T-cell (primary cell): ENCODE data around the gene GREB1. TPM values are rescaled to one million over a fixed set of nuclear protein-coding genes. Genes with fewer than 3 reads are reported as not detected.

Experiments
- ATAC-seq, 4 experiments: fragments of 200-7000 bp in 3 of 4; fragments of 150-1000 bp in 1 of 4; cut with Tn5 transposase; replicated peaks in 1 of 4; 1 replicate in 3 of 4; 2 replicates in 1 of 4; pipeline ENCODE4 v1.10.0; 2021; ENCODE audit warnings: moderate library complexity in 3 of 4, mild to moderate bottlenecking in 2 of 4, moderate number of reproducible peaks in 1 of 4
- CTCF ChIA-PET, 2 donors: fragments of 300-600 bp; sonication (Branson Sonifier 250); formaldehyde crosslinking; loops; one replicate each; lab custom pipeline; 2022; ENCODE audit warnings: antibody characterized with exemption in 2 of 2; lab: Charles Lee
- POLR2A ChIA-PET, 2 donors: fragments of 300-600 bp; sonication (Branson Sonifier 250); formaldehyde crosslinking; loops; one replicate each; lab custom pipeline; 2022; ENCODE audit warnings: antibody characterized with exemption in 2 of 2; lab: Charles Lee
- DNase-seq, 35 experiments: peaks; one replicate each; pipeline versions ENCODE4 v3.0.0 to v3.0.0-alpha.2; 2013 to 2023
- H3K27ac ChIP-seq: one replicate; pipeline ENCODE4 v1.5.1; 2013; ENCODE audit warnings: low read length
- H3K27me3 ChIP-seq, 2 experiments: replicated peaks in 1 of 2; 1 replicate in 1 of 2; 2 replicates in 1 of 2; pipeline versions ENCODE4 v1.6.1 to v1.7.0; 2013; ENCODE audit warnings: low read length in 1 of 2, mixed read lengths in 1 of 2; ENCODE audit not compliant: control insufficient read depth in 2 of 2, insufficient read depth in 2 of 2; ENCODE audit errors: extremely low read depth in 1 of 2
- H3K36me3 ChIP-seq, 2 donors: 1 replicate in 1 of 2; 2 replicates in 1 of 2; pipeline versions ENCODE4 v1.6.1 to v1.7.0; 2013; ENCODE audit warnings: low read length in 1 of 2; ENCODE audit not compliant: control insufficient read depth in 2 of 2, insufficient read depth in 1 of 2; ENCODE audit errors: extremely low read depth in 1 of 2
- H3K4me1 ChIP-seq, 2 experiments: 1 replicate in 1 of 2; 2 replicates in 1 of 2; pipeline versions ENCODE4 v1.6.1 to v1.7.0; 2013; ENCODE audit warnings: low read length in 2 of 2, mixed read lengths in 1 of 2; ENCODE audit not compliant: insufficient read depth in 2 of 2, control insufficient read depth in 1 of 2; ENCODE audit errors: extremely low read depth in 1 of 2
- H3K4me3 ChIP-seq, 2 donors: 1 replicate in 1 of 2; 2 replicates in 1 of 2; pipeline versions ENCODE4 v1.5.1 to v1.7.0; 2013; ENCODE audit warnings: mild to moderate bottlenecking in 2 of 2, low read length in 1 of 2, moderate library complexity in 1 of 2; ENCODE audit not compliant: control insufficient read depth in 1 of 2; ENCODE audit errors: extremely low read depth in 1 of 2
- H3K9me3 ChIP-seq: 2 replicates; pipeline ENCODE4 v1.7.0; 2013
- H3K27ac Mint-ChIP-seq, 2 donors: one replicate each; pipeline ENCODE4 v1.8.0; 2020 to 2021; ENCODE audit warnings: mild to moderate bottlenecking in 2 of 2, mixed read lengths in 2 of 2
- H3K27me3 Mint-ChIP-seq, 2 donors: one replicate each; pipeline ENCODE4 v1.8.0; 2021 to 2022; ENCODE audit warnings: mixed read lengths in 2 of 2
- H3K36me3 Mint-ChIP-seq: one replicate; pipeline ENCODE4 v1.8.0; 2021; ENCODE audit warnings: mixed read lengths
- H3K4me1 Mint-ChIP-seq, 3 donors: one replicate each; pipeline ENCODE4 v1.8.0; 2020 to 2022; ENCODE audit warnings: mixed read lengths in 3 of 3, mild to moderate bottlenecking in 1 of 3
- H3K4me3 Mint-ChIP-seq, 3 donors: one replicate each; pipeline ENCODE4 v1.8.0; 2020 to 2022; ENCODE audit warnings: mild to moderate bottlenecking in 3 of 3, mixed read lengths in 3 of 3, moderate library complexity in 3 of 3
- H3K9me3 Mint-ChIP-seq, 3 donors: one replicate each; pipeline ENCODE4 v1.8.0; 2020 to 2022; ENCODE audit warnings: mixed read lengths in 3 of 3
- WGBS: methylation state at CpG from one replicate; pipeline ENCODE4 v1.1.5; 2013; ENCODE audit warnings: missing lambda C conversion rate; ENCODE audit not compliant: insufficient coverage; 5-methylcytosine and 5-hydroxymethylcytosine counted together
- total RNA-seq, 35 experiments: library from RNA in 6 of 35; stranded (reverse) in 6 of 35; fragments of 120-200 nt in 1 of 35; gene quantifications; one replicate each; pipeline versions ENCODE4 v1.2.1 to v1.2.4 and lab custom pipeline; 2013 to 2026

GREB1 gene
- total RNA-seq, 5 donors from 2014 or later (not counting 1 experiment from before 2014, with no cell fraction given): 0.23 to 1.2 (median 0.63) TPM

DNA sequence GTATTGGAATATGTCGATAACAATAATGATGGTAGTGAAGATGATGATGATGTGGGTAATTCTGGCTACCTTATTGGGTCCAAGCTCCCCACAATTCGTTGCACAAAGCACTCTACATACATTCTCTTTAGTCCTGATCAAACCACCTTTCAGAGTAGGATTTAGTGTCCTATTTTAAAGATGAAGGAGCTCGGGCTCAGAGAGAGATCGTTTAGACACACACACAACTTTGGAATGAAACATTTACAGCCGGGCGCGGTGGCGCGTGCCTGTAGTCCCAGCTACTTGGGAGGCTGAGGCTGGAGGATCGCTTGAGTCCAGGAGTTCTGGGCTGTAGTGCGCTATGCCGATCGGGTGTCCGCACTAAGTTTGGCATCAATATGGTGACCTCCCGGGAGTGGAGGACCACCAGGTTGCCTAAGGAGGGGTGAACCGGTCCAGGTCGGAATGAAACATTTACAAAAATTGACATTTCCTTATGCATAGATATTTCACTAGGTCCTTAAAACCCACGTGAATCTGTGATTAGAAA lies 50.7 kb downstream of the GREB1 start:
- POLR2A ChIA-PET: no interaction called here
- Mint-ChIP-seq H3K27ac (no peak overlapping the region), H3K27me3 (peaks cover 4 to 12% of the 10 kb centered on the region in 2 donors), H3K4me1 (peaks cover 0 to 5% (median 3%) of the 10 kb centered on the region in 3 donors), H3K4me3 (no peak overlapping the region), H3K9me3 (no peaks in the 10 kb centered on the region), H3K36me3 (no peaks in the 10 kb centered on the region)
- H3K4me3 ChIP-seq: no peak overlapping the region
- CTCF ChIA-PET: interaction anchor here in 1 of 2 donors (1.3 to 2.2 kb wide), 3 partner anchors 107 to 749 kb away, joined by 3 to 14 read pairs (median 12); a partner anchor contains a TSS
- no peak overlapping the region for H3K27ac ChIP-seq
- H3K4me1 ChIP-seq: no peaks in the 10 kb centered on the region
- DNase-seq (no peak), ATAC-seq (no peak)
- 90% methylated on average over 7 of the region's 18 CpGs for WGBS
- no peaks in the 10 kb centered on the region for H3K9me3 ChIP-seq
- H3K27me3 ChIP-seq: peaks cover 0 to 31% of the 10 kb centered on the region in 2 experiments
- H3K36me3 ChIP-seq: no peaks in the 10 kb centered on the region

DNA sequence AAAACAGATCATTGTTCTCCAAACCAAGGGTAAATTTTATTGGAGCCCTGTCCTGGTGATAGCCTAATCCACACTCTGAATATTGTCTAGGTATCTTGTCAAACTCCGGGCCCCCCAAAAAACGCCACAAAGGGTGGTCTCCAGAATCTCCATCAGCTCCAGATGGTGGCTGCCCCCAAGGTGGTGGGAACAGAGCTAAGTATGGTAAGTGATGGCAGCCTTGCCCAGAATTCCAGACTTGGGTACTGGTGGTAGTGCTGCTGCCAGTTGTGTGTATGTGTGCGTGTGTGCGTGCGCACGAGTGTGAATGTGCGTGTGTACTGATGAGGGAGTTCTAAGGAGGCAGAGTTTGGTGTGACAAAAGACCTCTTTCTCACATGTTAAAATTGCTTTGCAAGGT lies 51.2 kb downstream of the GREB1 start:
- no peak overlapping the region for H3K27ac ChIP-seq
- H3K27me3 Mint-ChIP-seq: peaks cover 4 to 12% of the 10 kb centered on the region in 2 donors
- H3K9me3 Mint-ChIP-seq: no peaks in the 10 kb centered on the region
- H3K4me1 ChIP-seq: no peaks in the 10 kb centered on the region
- H3K36me3 ChIP-seq: no peaks in the 10 kb centered on the region
- no peak overlapping the region for H3K27ac Mint-ChIP-seq
- DNase-seq: no peak
- CTCF ChIA-PET: interaction anchor here in 1 of 2 donors (1.3 to 1.8 kb wide), 2 partner anchors 107 to 453 kb away, joined by 3 to 12 read pairs; a partner anchor contains a TSS
- H3K36me3 Mint-ChIP-seq: no peaks in the 10 kb centered on the region
- H3K4me3 Mint-ChIP-seq: no peak overlapping the region
- WGBS: 100% methylated on average over 2 of the region's 7 CpGs
- no peak overlapping the region for H3K4me3 ChIP-seq
- ATAC-seq: no peak
- H3K9me3 ChIP-seq: no peaks in the 10 kb centered on the region
- H3K4me1 Mint-ChIP-seq: peaks cover 0 to 5% (median 3%) of the 10 kb centered on the region in 3 donors
- POLR2A ChIA-PET: no interaction called here
- H3K27me3 ChIP-seq: peaks cover 0 to 34% of the 10 kb centered on the region in 2 experiments

DNA sequence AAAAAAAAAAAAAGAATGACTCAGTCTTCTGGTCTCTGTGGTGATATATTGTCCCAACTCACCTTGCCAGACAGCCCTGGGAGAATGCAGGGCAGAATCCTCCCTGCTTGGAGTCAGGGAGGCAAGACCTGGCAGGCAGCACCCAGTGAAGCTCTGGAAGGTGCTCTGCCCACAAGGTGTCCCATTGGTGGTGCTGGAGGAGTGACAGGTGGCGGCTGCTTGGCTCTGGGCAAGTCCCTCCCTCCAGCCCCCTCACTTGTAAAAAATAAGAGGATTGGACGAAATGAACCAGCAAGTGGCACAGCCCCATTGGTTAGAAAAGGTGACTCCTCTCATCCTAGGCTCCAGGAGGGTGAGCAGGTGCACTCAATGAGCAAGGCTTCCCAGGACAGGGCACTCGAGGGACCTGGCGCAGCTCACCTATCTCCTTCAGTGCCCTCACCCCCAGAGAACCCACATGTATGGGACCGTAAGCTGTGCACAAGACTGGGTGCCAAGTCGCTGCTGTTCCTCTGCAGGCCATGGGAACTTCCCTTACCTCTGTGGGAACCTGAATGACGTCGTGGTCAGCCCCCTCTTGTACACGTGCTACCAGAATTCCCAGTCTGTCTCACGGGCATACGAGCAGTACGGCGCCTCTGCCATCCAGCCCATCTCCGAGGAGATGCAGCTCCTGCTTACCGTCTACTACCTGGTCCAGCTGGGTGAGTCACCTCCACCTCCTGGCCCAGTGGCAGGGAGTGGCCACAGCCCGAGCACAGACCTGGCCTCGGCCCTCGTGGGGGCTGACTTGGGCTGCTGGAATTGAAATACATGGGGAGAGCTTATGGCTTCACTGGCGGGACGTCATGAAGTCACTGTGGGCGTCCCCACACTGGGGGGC lies 54.6 kb downstream of the GREB1 start:
- WGBS: 68% methylated on average over 12 of the region's 21 CpGs
- H3K4me3 ChIP-seq: no peak overlapping the region

DNA sequence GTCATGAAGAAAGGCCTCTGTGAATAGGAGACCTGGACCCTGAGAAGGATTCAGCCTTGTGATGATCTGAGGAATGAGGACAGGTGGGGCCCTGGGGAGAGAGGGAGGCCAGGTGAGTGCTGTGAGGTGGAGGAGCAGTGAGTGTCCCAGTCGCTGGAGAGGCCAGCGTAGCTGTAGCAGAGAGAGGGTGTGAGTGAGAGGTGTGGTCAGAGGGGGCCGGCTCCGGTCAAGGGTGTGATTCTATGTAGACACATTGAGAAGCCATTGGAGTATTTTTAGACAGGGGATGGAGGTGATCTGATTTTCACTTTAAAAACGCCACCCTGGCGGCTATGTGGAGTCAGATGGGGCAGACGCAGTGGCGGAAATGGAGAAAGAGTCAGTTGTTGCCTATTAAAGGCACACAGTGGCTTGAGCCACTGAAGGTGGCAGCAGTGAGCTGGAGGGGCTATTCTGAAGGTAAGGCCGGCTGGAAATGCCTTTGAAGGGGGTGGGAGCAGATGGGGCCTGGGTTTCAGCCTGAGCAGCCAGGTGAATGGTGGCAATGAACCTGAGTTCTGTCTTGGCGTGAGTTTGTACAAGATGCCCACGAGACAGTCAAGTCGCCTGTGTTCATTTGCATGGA lies 55.6 kb downstream of the GREB1 start:
- no peaks in the 10 kb centered on the region for H3K9me3 Mint-ChIP-seq
- no peak overlapping the region for H3K27ac ChIP-seq
- H3K36me3 ChIP-seq: no peaks in the 10 kb centered on the region
- H3K4me1 Mint-ChIP-seq: no peaks in the 10 kb centered on the region
- H3K4me1 ChIP-seq: no peaks in the 10 kb centered on the region
- DNase-seq (no peak), ATAC-seq (no peak)
- CTCF ChIA-PET: interaction anchor here in 1 of 2 donors (0.6 kb wide), 1 partner anchor 20 kb away, joined by 3 read pairs; no protein-coding TSS in a partner anchor
- no peak overlapping the region for H3K4me3 ChIP-seq
- POLR2A ChIA-PET: no interaction called here
- H3K27me3 ChIP-seq: peaks cover 0 to 23% of the 10 kb centered on the region in 2 experiments
- no peak overlapping the region for H3K27ac Mint-ChIP-seq
- peaks cover 3 to 6% of the 10 kb centered on the region in 2 donors for H3K27me3 Mint-ChIP-seq
- H3K36me3 Mint-ChIP-seq: no peaks in the 10 kb centered on the region
- no peak overlapping the region for H3K4me3 Mint-ChIP-seq
- WGBS: 71% methylated on average over 9 of the region's 12 CpGs
- H3K9me3 ChIP-seq: no peaks in the 10 kb centered on the region

More for the DNA sequence above, 54.6 kb downstream of the GREB1 start:
- no peak overlapping the region for H3K4me3 Mint-ChIP-seq
- no peaks in the 10 kb centered on the region for H3K9me3 Mint-ChIP-seq
- ATAC-seq (no peak), DNase-seq (no peak)
- Histone ChIP-seq H3K9me3 (no peaks in the 10 kb centered on the region), H3K27ac (no peak overlapping the region), H3K36me3 (no peaks in the 10 kb centered on the region), H3K27me3 (peaks cover 0 to 26% of the 10 kb centered on the region in 2 experiments), H3K4me1 (no peaks in the 10 kb centered on the region)
- H3K4me1 Mint-ChIP-seq: peaks cover 0 to 5% (median 3%) of the 10 kb centered on the region in 3 donors
- no peak overlapping the region for H3K27ac Mint-ChIP-seq
- CTCF ChIA-PET: no interaction called here
- POLR2A ChIA-PET: no interaction called here
- peaks cover 4 to 12% of the 10 kb centered on the region in 2 donors for H3K27me3 Mint-ChIP-seq
- H3K36me3 Mint-ChIP-seq: no peaks in the 10 kb centered on the region

DNA sequence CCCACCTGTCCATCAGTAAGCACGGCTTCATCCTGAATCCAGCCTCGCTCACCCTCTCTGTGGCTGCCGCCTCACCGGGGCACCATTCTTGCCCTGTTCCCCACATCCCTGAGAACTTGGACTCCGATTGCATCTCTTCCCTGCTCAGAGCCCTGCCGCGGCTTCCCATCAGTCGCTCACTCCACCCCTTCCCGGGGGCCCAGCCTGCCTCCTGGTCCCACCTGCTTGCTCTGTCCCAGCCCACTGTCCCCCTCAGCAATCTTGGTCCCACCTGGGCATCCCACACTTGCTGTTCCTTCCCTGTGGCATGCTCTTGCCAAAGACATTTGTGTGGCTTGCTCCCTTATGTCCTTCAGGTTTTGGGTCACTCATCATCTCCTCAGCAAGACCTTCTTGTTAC lies 56.3 kb downstream of the GREB1 start:
- ChIA-PET CTCF (no interaction called here), POLR2A (no interaction called here)
- H3K27me3 ChIP-seq: peaks cover 0 to 23% of the 10 kb centered on the region in 2 experiments
- no peak overlapping the region for H3K27ac Mint-ChIP-seq
- no peaks in the 10 kb centered on the region for H3K4me1 Mint-ChIP-seq
- peaks cover 0 to 2% of the 10 kb centered on the region in 2 donors for H3K27me3 Mint-ChIP-seq
- no peaks in the 10 kb centered on the region for H3K9me3 ChIP-seq
- no peak overlapping the region for H3K27ac ChIP-seq
- DNase-seq: no peak
- 96% methylated on average over 9 of the region's 9 CpGs for WGBS
- H3K4me3 Mint-ChIP-seq: no peak overlapping the region
- no peaks in the 10 kb centered on the region for H3K36me3 ChIP-seq
- no peaks in the 10 kb centered on the region for H3K4me1 ChIP-seq
- no peak for ATAC-seq
- no peak overlapping the region for H3K4me3 ChIP-seq
- H3K9me3 Mint-ChIP-seq: no peaks in the 10 kb centered on the region
- H3K36me3 Mint-ChIP-seq: no peaks in the 10 kb centered on the region

DNA sequence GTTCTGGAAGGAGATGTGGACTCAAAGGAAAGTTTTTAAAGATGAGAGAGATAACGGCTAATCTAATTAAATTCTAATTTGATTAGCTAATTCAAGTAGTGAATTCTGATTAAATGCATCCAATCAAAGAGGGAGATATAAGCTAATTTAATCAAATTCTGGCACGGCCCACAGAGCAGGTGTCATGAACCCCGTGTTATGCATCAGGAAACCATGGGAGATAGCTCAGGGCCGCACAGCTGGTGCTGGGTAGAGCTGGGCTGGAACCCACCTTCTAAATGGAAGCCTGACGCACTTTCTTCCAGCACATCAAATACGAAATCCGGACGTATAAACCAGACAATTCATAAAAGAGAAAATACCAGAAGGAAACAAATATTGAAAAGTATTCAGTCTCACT lies 57.2 kb downstream of the GREB1 start:
- ChIA-PET POLR2A (no interaction called here), CTCF (interaction anchor here in 1 of 2 donors (0.7 kb wide), 1 partner anchor 1206 kb away, joined by 3 read pairs; no protein-coding TSS in a partner anchor)
- Mint-ChIP-seq H3K27ac (no peak overlapping the region), H3K36me3 (no peaks in the 10 kb centered on the region), H3K27me3 (peaks cover 0 to 4% of the 10 kb centered on the region in 2 donors), H3K9me3 (no peaks in the 10 kb centered on the region), H3K4me3 (no peak overlapping the region), H3K4me1 (no peaks in the 10 kb centered on the region)
- no CpG with 5 or more reads among the region's 8 CpGs for WGBS
- Histone ChIP-seq H3K4me3 (no peak overlapping the region), H3K27ac (no peak overlapping the region), H3K27me3 (peaks cover 0 to 26% of the 10 kb centered on the region in 2 experiments), H3K36me3 (no peaks in the 10 kb centered on the region), H3K4me1 (no peaks in the 10 kb centered on the region), H3K9me3 (no peaks in the 10 kb centered on the region)
- DNase-seq (no peak), ATAC-seq (no peak)
